Measurements from ENCODE around the gene HECTD4.
"Not testable (repeated sequence)": the region's sequence is repeated elsewhere in the genome, so short reads cannot be mapped to it uniquely, and the experiment has no call there.

The HECTD4 gene, protein sequence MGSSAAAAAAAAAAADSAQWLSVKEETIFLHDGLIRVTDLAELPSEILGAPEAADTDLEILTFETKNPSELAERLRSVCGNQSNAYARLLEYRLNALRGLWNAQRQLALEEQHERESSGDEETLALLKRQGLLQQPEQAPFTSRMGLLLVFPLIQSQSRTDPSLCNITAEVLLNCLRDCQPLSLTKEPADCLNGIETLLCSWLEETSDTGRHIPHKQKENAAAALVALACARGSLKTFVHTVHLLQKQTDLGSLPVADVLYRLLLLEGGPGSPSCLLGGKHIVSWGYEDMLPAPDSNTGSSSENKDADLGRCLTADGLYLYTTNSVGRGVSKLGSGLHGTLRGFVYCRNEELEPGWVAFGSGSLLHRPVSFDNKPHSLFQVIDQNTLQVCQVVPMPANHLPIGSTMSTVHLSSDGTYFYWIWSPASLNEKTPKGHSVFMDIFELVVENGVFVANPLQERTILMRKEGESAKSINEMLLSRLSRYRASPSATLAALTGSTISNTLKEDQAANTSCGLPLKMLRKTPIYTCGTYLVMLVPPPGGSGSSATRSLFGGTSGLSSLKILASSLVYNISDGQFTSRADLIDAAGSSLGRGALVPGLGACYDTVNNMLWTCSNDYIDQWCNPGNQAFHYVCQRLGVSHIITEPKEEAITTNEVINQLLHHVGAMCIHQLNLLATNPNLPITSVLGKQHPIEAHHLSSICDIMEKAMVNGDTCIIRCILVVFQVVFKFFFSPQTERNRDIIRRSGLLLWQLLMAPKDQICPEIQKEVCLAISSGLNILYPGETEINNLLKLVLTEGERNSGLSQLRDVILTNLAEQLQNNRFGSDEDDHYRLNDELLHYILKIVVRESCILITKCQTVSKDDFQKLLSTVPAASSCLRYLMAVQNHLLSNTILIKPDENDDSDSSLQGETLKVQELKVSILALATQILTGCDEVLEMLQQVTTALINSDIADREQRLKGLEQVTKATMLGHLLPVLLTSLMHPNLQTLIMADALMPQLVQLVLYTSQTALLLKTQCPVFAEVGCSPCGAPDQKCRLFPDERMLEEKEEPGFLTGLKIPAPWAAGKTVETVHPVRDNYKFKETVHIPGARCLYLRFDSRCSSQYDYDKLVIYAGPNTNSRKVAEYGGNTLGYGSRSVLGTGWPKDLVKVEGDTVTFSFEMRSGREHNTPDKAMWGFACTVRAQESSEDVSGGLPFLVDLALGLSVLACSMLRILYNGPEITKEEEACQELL (N-terminal part only)

GRCh38 chr12:112381883-112382796 is at the start of gene HECTD4:
Gene HECTD4 (minus strand): TSS chr12:112382431. CDS start chr12:112382128, 303 bp downstream.
- peak; percentile 98 for DNase-seq

DNA sequence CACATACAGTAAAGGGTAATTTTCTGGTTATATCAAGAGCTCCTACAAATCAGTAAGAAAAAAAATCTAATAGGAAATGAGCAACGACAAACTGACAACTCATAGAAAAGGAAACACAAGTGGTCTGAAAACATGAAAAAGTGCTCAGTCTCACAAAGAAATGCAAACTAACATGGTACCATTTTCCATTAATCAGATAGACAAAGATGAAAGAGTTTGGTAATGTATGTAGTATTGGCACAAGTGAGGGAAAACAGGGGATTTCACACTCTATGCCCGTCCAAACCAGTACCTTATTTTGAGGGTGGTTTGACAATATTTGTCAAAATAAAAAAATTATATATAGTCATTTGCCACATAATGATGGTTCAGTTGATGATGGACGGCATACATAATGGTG is 49.7 kb upstream of the HECTD4 start:
- no peak for DNase-seq

DNA sequence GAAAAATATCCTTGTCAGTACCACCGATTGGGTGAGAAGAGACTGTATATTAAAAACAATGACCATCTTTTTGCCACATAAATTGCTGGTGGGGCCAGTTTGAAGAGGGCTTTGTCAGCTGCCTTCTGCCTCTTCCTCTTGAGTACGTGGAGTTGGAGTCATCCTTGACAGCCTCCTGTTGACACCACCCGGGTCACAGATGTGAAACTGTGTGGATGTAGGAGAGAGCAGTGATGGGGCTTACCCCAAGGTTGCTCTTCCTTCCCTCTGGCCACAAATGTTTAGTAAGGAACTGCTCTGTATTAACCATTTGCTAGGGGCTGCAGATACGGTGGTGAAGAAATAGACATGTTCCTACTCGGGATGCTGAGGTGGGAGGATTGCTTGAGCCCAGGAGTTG is 48.7 kb upstream of the HECTD4 start:
- peak; percentile 31 for DNase-seq

DNA sequence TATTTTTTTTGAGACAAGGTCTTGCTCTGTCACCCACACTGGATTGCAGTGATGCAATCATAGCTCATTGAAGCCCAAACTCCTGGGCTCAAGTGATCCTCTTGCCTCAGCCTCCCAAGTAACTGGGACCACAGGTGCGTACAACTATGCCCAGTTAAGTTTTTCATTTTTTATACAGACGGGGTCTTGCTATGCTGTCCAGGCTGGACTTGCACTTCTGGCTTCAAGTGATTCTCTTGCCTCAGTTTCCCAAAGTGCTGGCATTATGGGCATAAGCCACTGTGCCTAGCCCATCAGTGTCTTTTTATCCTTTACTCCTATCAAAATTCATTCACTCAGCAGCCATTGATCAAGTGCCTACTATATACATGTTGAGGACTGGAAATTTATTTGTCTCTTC is 45.5 kb upstream of the HECTD4 start:
- DNase-seq = no peak

DNA sequence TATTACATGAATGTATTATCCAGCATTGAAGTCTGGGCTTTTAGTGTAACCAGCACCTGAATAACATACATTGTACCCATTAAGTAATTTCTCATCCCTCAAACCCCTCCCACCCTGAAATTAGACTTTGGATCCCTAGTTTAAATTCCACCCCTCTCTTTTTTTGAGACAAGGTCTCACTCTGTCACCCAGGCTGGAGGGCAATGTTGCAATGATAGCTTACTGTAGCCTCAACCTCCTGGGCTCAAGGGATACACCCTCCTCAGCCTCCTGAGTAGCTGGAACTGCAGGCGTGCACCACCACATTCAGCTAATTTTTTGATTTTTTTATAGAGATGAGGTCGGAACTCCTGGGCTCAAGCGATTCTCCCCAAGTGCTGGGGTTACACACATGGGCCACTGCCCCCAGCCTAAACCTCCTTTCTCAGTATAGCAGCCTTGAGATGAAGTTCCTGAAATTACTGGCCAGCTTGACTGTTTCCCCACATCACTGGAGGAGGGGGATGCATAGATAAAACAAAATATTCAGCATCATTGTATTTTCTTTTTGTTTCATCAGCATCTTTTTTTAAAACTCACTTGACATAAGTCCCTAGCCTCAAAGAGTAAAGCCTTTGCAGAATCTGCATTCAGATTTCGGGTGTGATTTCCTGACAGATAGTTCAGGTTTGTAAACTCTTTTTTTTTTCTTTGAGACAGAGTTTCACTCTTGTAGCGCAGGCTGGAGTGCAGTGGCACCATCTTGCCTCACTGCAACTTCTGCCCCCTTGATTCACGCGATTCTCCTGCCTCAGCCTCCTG is 43.6 kb upstream of the HECTD4 start:
- no peak for DNase-seq

GRCh38 chr12:112424126-112424525 is 41.9 kb upstream of the HECTD4 start:
- DNase-seq = no peak

GRCh38 chr12:112422531-112422930 is 40.3 kb upstream of the HECTD4 start:
- DNase-seq = no peak

- DNase-seq = no peak
Observed at GRCh38 chr12:112421363-112421762, 39.1 kb upstream of the HECTD4 start.

DNA sequence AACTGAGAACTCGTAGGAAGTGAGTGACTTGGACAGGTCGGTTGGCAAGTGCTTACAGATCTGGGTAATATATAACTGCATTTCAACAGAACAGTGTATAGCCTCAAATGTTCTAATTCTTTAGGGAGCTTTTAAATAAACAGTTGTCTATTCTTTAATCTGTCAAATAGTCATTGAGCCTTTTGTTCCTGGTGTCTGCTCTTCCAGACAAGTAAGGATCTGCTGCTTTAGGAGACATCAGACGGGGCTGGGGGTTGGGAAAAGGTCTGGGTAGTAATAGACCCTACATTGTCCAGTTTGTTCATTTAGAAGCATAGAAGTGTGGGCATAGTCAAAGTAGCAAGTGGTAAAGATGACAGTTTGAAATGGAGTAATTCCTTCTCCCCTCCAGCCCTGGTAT is 38.5 kb upstream of the HECTD4 start:
- no peak for DNase-seq

- DNase-seq = no peak
Observed at GRCh38 chr12:112419297-112420133, 37.3 kb upstream of the HECTD4 start.

GRCh38 chr12:112418608-112419296 is 36.5 kb upstream of the HECTD4 start, which contains the start of gene PTPN11:
Gene PTPN11 (plus strand): TSS chr12:112418947. CDS start chr12:112419112, 165 bp downstream.
- DNase-seq = peak; percentile 92

DNA sequence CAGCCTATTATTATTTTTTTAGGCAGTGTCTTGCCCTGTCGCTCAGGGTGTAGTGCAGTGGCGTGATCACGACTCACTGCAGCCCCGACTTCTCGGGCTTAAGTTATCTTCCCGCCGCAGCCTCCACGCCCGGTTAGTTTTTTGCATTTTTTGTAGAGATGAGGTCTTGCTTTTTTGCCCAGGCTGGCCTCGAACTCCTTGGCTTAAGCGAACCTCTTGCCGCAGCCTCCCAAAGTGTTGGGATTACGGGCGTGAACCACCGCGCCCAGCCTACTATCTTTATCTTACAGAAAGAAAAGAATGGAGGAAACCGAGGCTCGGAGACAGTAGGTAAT is 36.0 kb upstream of the HECTD4 start:
- DNase-seq = no peak

DNA sequence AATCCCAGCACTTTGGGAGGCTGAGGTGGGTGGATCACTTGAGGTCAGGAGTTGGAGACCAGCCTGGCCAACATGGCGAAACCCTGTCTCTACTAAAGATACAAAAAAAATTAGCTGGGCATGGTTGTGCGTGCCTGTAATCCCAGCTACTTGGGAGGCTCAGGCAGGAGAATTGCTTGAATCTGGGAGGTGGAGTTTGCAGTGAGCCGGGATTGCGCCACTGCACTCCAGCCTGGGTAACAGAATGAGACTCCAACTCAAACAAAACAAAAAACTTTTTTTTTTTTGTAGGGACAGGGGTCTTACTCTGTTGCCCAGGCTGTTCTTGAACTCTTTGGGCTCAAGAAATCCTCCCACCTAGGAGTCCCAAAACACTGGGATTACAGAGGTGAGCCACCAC is 33.2 kb upstream of the HECTD4 start:
- not testable (repeated sequence) for DNase-seq

DNA sequence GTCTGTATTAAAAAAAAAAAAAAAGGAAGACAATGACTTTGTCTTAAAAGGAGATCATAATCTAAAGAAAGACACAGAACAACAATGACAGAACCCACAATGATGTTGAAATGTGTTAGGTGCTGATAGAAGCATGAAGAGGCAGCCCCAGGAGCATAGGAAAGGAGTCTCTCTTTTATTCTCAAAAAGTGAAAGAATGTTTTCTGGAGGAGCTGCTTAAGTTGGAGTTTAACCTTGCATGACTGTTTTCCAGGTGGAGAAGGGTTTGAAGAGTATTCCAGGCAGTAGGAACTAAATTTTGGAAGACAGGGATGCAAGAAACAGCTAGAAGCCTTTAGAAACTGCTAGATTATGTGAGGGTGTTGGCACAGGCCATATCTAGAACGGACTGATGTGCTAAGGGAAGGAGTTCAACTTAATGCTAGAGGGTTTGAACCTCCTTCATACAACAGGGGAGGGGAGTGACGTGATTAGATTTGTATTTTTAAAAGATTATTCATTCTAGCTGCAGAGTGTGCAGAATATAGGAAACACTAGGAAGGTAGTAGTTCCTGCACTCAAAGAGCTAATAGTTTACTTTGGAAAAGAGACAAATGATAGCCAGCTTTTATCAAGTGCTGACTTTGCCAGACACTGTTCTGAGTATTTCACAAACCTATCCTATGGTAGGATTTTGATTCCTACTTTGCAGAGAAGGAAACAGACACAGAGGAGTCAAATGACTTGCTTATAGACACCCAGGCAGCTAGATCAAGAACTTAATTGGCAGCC is 31.8 kb upstream of the HECTD4 start:
- DNase-seq = no peak

- no peak for DNase-seq
Observed at GRCh38 chr12:112409906-112410244, 27.6 kb upstream of the HECTD4 start.

- peak; percentile 79 for DNase-seq
Observed at GRCh38 chr12:112409064-112409905, 27.1 kb upstream of the HECTD4 start, which contains the start of gene RPL6. Gene RPL6 (minus strand): TSS chr12:112409605. CDS start chr12:112408656, 949 bp downstream.

DNA sequence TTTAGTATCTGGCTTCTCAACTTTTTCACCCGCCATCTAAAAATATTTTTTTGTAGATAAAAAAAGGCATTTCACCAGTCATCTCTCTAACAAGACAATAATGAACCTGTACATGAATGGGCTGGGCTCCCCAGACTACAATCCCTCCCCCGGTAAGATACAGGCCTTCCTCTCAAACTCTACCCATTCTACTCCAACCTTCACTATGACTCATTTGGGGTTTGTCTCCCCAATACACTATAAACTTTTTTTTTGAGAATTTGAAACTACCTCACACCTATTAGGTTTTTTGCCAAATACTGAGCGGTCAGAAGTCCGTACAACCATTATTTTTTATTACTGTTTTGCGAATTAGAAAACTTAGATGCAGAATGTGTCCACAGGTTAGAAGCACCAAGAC is 26.4 kb upstream of the HECTD4 start:
- DNase-seq = no peak

DNA sequence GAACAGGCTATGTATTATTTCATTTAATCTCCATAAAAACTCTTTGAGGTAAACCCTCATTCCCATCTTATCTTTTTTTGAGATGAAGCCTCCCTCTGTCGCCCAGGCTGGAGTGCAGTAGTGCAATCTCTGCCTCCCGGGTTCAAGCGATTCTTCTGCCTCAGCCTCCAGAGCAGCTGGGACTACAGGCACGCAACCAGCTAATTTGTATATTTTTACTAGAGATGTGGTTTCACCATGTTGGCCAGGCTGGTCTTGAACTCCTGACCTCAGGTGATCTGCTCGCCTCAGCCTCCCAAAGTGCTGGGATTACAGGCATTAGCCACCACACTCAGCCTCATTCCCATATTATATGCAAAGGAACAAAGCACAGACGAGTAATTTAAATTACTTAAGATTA is 25.5 kb upstream of the HECTD4 start:
- not testable (repeated sequence) for DNase-seq

Data from stimulated activated CD4-positive, alpha-beta T cell treated with anti-CD3 and anti-CD28 coated beads, Interleukin-15, amount 100 ng/mL, for 24 hours (primary cell).